Esophagus muscularis mucosa (tissue), 4 donors: ENCODE data around the gene ADCY4. TPM values are rescaled to one million over a fixed set of nuclear protein-coding genes. Genes with fewer than 3 reads are reported as not detected.
"Not testable (repeated sequence)": the region's sequence is repeated elsewhere in the genome, so short reads cannot be mapped to it uniquely, and the experiment has no call there.

ENCODE experiments used
- DNase-seq: peaks from one replicate; pipeline ENCODE4 v3.0.0-alpha.2; 2017; ENCODE audit errors: extremely low spot score
- H3K27ac ChIP-seq, 4 donors: fragments of 200-600 bp; sonication (generic); replicated peaks in 1 of 4; 1 replicate in 3 of 4; 2 replicates in 1 of 4; pipeline ENCODE4 v1.5.1; 2016 to 2019; ENCODE audit warnings: mild to moderate bottlenecking in 1 of 4
- H3K27me3 ChIP-seq, 4 donors: fragments of 200-600 bp; sonication (generic); one replicate each; pipeline versions ENCODE4 v1.5.1 to v1.6.0; 2016 to 2019
- H3K36me3 ChIP-seq, 4 donors: fragments of 200-600 bp; sonication (generic); one replicate each; pipeline ENCODE4 v1.5.1; 2016 to 2019
- H3K4me1 ChIP-seq, 4 donors: fragments of 200-600 bp; sonication (generic); one replicate each; pipeline ENCODE4 v1.5.1; 2016 to 2019
- H3K4me3 ChIP-seq, 4 donors: fragments of 200-600 bp; sonication (generic); 1 replicate in 2 of 4; 2 replicates in 2 of 4; pipeline ENCODE4 v1.5.1; 2016 to 2019; ENCODE audit warnings: mild to moderate bottlenecking in 4 of 4, moderate library complexity in 1 of 4
- H3K9me3 ChIP-seq, 4 donors: fragments of 200-600 bp; sonication (generic); 1 replicate in 3 of 4; 2 replicates in 1 of 4; pipeline ENCODE4 v1.5.1; 2016 to 2019
- CTCF ChIP-seq, 3 experiments: fragments of 200-600 bp in 2 of 3; fragments of 450-650 bp in 1 of 3; sonication (generic) in 2 of 3; IDR thresholded peaks; one replicate each; pipeline ENCODE4 v1.5.1; 2017 to 2019; ENCODE audit warnings: antibody characterized with exemption in 3 of 3, mild to moderate bottlenecking in 2 of 3, moderate library complexity in 1 of 3
- EP300 ChIP-seq: sonication (generic); formaldehyde crosslinking; IDR thresholded peaks from one replicate; pipeline ENCODE4 v1.6.1; 2017; ENCODE audit warnings: antibody characterized with exemption
- POLR2A ChIP-seq: fragments of 450-650 bp; IDR thresholded peaks from one replicate; pipeline ENCODE4 v1.6.1; 2017; ENCODE audit warnings: antibody characterized with exemption, moderate library complexity, mild to moderate bottlenecking, low read depth
- POLR2AphosphoS5 ChIP-seq, 2 donors: sonication (generic); formaldehyde crosslinking; IDR thresholded peaks; one replicate each; pipeline ENCODE4 v1.6.1; 2017; ENCODE audit warnings: antibody characterized with exemption in 2 of 2
- WGBS: methylation state at CpG from one replicate; pipeline ENCODE4 v1.1.5; 2018; 5-methylcytosine and 5-hydroxymethylcytosine counted together
- intact Hi-C: fragments of 100-400 bp; cut with DNase I; formaldehyde crosslinking; loops from one replicate; pipeline ENCODE4 v1.15.1; 2023
- total RNA-seq, 4 donors: library from RNA; depleted of rRNA; stranded (reverse); fragments of >200 nt; gene quantifications; one replicate each; pipeline versions ENCODE4 v1.1.0 to v1.2.1, GENCODE V29; 2016

ADCY4 gene
- total RNA-seq, 4 donors from 2014 or later = 21.5 to 36.9 (median 27.9) TPM

GRCh38 chr14:24356208-24356607, 21.3 kb upstream of the ADCY4 start:
- intact Hi-C loops = no loop called here

DNA sequence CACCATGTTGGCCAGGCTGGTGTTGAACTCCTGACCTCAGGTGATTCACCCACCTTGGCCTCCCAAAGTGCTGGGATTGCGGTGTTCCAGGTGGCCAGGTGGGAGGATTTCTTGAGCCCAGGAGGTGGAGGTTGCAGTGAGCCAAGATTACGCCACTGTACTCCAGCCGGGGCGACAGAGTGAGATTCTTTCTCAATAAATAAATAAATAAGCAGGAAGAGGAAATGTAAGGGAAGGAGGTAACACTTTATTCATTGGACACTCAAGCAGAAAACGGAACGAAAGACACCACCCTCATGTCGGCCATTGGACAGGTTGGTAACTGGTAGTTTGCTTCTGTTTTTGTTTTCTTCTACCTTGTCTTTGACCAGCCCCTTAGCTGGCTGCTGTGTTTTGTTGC, 20.1 kb upstream of the ADCY4 start:
- no peak overlapping the region for H3K27ac ChIP-seq
- intact Hi-C loops = no loop called here
- H3K9me3 ChIP-seq = no peaks in the 10 kb centered on the region
- no peak overlapping the region for H3K4me3 ChIP-seq
- H3K36me3 ChIP-seq = no peaks in the 10 kb centered on the region
- WGBS = 87% methylated on average over 7 of the region's 7 CpGs
- H3K4me1 ChIP-seq = peaks cover 0 to 24% (median 21%) of the 10 kb centered on the region in 4 donors
- TF ChIP-seq EP300 = no peak
- TF ChIP-seq CTCF (IDR thresholded peaks at IDR 0.05) = no peak
- no peak for TF ChIP-seq POLR2A
- TF ChIP-seq POLR2AphosphoS5 (IDR thresholded peaks at IDR 0.05) = no peak
- H3K27me3 ChIP-seq = no peaks in the 10 kb centered on the region
- DNase-seq = no peak

More at GRCh38 chr14:24356208-24356607, 21.3 kb upstream of the ADCY4 start:
- Histone ChIP-seq H3K4me3 (no peak overlapping the region), H3K4me1 (peaks cover 0 to 24% (median 21%) of the 10 kb centered on the region in 4 donors), H3K27ac (no peak overlapping the region), H3K36me3 (no peaks in the 10 kb centered on the region), H3K9me3 (no peaks in the 10 kb centered on the region), H3K27me3 (no peaks in the 10 kb centered on the region)
- WGBS = 90% methylated on average over 4 of the region's 4 CpGs
- no peak for DNase-seq
- TF ChIP-seq EP300 = no peak
- no peak for TF ChIP-seq POLR2A
- TF ChIP-seq CTCF (IDR thresholded peaks at IDR 0.05) = no peak
- TF ChIP-seq POLR2AphosphoS5 (IDR thresholded peaks at IDR 0.05) = no peak

DNA sequence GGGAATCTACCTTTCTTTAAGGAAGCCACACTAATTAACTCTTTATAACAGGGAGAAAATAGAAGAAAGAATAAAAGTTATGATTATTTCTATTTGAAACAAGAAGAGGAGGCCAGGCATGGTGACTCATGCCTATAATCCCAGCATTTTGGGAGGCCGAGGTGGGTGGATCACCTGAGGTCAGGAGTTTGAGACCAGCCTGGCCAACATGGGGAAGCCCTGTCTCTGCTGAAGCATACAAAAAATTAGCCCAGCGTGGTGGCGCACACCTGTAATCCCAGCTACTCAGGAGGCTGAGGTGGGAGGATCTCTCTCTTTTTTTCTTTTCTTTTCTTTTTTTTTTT, 19.6 kb upstream of the ADCY4 start:
- Histone ChIP-seq H3K4me1 (peaks cover 0 to 24% (median 21%) of the 10 kb centered on the region in 4 donors), H3K27ac (peak overlapping the region in 3 of 4 donors; percentile 5 to 65 (median 26))
- 71% methylated on average over 3 of the region's 3 CpGs for WGBS
- intact Hi-C loops, H3K4me3 ChIP-seq, DNase-seq, H3K27me3 ChIP-seq, H3K9me3 ChIP-seq, H3K36me3 ChIP-seq: not testable (repeated sequence)

GRCh38 chr14:24353559-24354481, 18.9 kb upstream of the ADCY4 start:
- H3K27me3 ChIP-seq = no peaks in the 10 kb centered on the region
- WGBS = 79% methylated on average over 5 of the region's 5 CpGs
- no peak overlapping the region for H3K4me3 ChIP-seq
- H3K27ac ChIP-seq = peak overlapping the region; percentile 5 to 65 (median 26)
- no peaks in the 10 kb centered on the region for H3K9me3 ChIP-seq
- intact Hi-C loops = no loop called here
- H3K4me1 ChIP-seq = peaks cover 0 to 24% (median 21%) of the 10 kb centered on the region in 4 donors
- TF ChIP-seq POLR2AphosphoS5 (IDR thresholded peaks at IDR 0.05) = no peak
- no peak for TF ChIP-seq POLR2A
- no peak for TF ChIP-seq EP300
- no peak for TF ChIP-seq CTCF (IDR thresholded peaks at IDR 0.05)
- no peaks in the 10 kb centered on the region for H3K36me3 ChIP-seq
- DNase-seq = no peak

DNA sequence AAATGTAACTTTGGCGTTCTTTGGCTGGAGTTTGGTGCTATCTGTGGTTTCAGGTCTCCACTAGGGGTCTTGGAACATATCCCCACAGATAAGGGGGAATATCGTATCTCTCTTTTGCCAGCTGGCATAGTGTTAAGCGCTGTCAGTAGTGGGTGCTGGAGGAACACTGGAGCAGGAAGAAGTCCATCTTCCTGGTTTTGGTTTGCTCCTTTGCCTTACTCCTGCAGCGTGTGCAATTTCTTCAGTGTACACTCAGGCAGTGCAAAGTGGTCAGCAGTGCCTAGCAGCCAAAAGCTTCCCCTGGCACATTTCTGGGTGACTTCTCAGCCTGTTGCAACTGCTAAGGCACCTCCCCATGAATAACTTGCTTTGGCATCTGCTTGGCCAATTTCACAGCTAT, 16.6 kb upstream of the ADCY4 start:
- Histone ChIP-seq H3K36me3 (no peaks in the 10 kb centered on the region), H3K27me3 (no peaks in the 10 kb centered on the region), H3K27ac (no peak overlapping the region), H3K4me1 (peaks cover 0 to 24% (median 21%) of the 10 kb centered on the region in 4 donors), H3K9me3 (no peaks in the 10 kb centered on the region), H3K4me3 (no peak overlapping the region)
- DNase-seq = no peak
- intact Hi-C loops = no loop called here
- no peak for TF ChIP-seq CTCF (IDR thresholded peaks at IDR 0.05)
- TF ChIP-seq EP300 = no peak
- TF ChIP-seq POLR2A = no peak
- no peak for TF ChIP-seq POLR2AphosphoS5 (IDR thresholded peaks at IDR 0.05)
- WGBS = 20% methylated on average over 4 of the region's 4 CpGs
